Measurements from ENCODE around the gene VPS33B. TPM values are rescaled to one million over a fixed set of nuclear protein-coding genes. Genes with fewer than 3 reads are reported as not detected.

Gene VPS33B
- total RNA-seq, 1 experiment from 2014 or later: 19.5 TPM

DNA sequence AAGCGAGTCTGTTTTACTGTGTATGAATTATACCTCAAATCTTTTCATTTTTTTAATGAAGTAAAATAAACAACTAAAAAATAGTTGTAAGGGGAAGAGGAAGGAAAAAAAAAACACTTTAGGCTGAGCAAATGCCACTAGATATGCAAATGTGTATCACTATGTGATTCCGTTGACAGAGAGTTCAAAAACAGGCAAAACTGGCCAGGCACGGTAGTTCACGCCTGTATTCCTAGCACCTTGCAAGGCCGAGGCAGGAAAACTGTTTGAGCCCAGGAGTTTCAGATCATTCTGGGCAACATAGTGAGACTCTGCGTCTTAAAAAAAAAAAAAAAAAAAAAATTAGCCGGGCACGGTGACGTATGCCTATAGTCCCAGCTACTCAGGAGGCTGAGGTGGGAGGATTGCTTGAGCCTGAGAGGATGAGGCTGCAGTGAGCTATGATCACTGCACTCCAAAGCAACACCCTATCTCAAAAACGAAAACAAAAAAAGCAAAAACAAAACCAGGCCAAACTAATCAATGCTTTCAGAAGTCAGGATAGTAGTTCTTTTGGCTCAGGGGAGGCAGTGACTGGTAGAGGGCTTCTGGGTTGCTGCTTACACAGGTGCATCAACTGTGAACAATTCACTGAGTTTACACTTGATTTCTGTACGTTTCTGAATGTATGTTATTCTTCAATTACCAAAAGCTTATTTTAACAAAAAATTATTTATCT is 35.4 kb downstream of the VPS33B start:
- Histone ChIP-seq H3K36me3 (ENCODE audit: insufficient read depth, low read length, poor library complexity, severe bottlenecking) (peaks cover 32% of the 10 kb centered on the region), H3K27ac (ENCODE audit: low read depth, low read length, poor library complexity, severe bottlenecking) (no peak overlapping the region)

DNA sequence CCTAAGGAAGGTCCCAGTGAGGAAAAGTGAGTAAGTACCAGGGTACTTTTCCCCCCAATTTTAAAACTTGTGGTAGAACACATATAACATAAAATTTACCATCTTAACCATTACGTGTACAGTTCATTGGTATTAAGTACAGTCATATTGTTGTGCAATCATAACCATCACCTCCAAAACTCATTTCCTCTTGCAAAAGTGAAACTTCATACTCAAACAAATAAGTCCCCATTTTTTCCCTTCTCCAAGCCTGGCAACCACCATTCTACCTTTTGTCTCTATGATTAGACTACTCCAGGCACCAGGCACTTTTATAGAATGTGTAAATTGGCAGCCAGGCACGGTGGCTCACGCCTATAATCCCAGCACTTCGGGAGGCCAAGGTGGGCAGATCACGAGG is 40.3 kb downstream of the VPS33B start:
- TF ChIP-seq, protein P1, sequence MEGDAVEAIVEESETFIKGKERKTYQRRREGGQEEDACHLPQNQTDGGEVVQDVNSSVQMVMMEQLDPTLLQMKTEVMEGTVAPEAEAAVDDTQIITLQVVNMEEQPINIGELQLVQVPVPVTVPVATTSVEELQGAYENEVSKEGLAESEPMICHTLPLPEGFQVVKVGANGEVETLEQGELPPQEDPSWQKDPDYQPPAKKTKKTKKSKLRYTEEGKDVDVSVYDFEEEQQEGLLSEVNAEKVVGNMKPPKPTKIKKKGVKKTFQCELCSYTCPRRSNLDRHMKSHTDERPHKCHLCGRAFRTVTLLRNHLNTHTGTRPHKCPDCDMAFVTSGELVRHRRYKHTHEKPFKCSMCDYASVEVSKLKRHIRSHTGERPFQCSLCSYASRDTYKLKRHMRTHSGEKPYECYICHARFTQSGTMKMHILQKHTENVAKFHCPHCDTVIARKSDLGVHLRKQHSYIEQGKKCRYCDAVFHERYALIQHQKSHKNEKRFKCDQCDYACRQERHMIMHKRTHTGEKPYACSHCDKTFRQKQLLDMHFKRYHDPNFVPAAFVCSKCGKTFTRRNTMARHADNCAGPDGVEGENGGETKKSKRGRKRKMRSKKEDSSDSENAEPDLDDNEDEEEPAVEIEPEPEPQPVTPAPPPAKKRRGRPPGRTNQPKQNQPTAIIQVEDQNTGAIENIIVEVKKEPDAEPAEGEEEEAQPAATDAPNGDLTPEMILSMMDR (conservative IDR thresholded peaks at IDR 0.05; ENCODE audit: low read depth, low read length): no peak
- TF ChIP-seq EZH2 (IDR thresholded peaks at IDR 0.05; ENCODE audit: borderline replicate concordance, low read depth, low read length, poor library complexity, severe bottlenecking): no peak
- Histone ChIP-seq H3K36me3 (ENCODE audit: insufficient read depth, low read length, poor library complexity, severe bottlenecking) (peaks cover 80% of the 10 kb centered on the region), H3K27me3 (replicated peaks; ENCODE audit: insufficient read depth, low read depth, low read length, poor library complexity) (no peaks in the 10 kb centered on the region), H3K4me3 (ENCODE audit: low read depth, low read length, poor library complexity, severe bottlenecking) (no peak overlapping the region), H3K9me3 (ENCODE audit: low read depth, low read length, poor library complexity, severe bottlenecking) (no peaks in the 10 kb centered on the region), H3K27ac (ENCODE audit: low read depth, low read length, poor library complexity, severe bottlenecking) (no peak overlapping the region), H3K4me1 (ENCODE audit: insufficient read depth, low read length, poor library complexity, severe bottlenecking) (no peaks in the 10 kb centered on the region)
- ChIA-PET CTCF (no interaction called here), POLR2A (ENCODE audit: low non-redundant PET) (no interaction called here)
- no TSS peak for BruUV-seq (replicated peaks)
- DNase-seq (ENCODE audit: low spot score): no peak
- intact Hi-C loops (cut with micrococcal nuclease; ENCODE audit: unreplicated experiment): no loop called here

More for the DNA sequence above, 35.4 kb downstream of the VPS33B start:
- TF ChIP-seq, protein P1 (conservative IDR thresholded peaks at IDR 0.05; ENCODE audit: low read depth, low read length): no peak
- Histone ChIP-seq H3K4me1 (ENCODE audit: insufficient read depth, low read length, poor library complexity, severe bottlenecking) (peaks cover 11% of the 10 kb centered on the region), H3K9me3 (ENCODE audit: low read depth, low read length, poor library complexity, severe bottlenecking) (no peaks in the 10 kb centered on the region), H3K27me3 (replicated peaks; ENCODE audit: insufficient read depth, low read depth, low read length, poor library complexity) (no peaks in the 10 kb centered on the region), H3K4me3 (ENCODE audit: low read depth, low read length, poor library complexity, severe bottlenecking) (no peak overlapping the region)
- POLR2A ChIA-PET (ENCODE audit: low non-redundant PET): no interaction called here
- no peak for DNase-seq (ENCODE audit: low spot score)
- intact Hi-C loops (cut with micrococcal nuclease; ENCODE audit: unreplicated experiment): no loop called here
- BruUV-seq (replicated peaks): no TSS peak
- CTCF ChIA-PET: no interaction called here

DNA sequence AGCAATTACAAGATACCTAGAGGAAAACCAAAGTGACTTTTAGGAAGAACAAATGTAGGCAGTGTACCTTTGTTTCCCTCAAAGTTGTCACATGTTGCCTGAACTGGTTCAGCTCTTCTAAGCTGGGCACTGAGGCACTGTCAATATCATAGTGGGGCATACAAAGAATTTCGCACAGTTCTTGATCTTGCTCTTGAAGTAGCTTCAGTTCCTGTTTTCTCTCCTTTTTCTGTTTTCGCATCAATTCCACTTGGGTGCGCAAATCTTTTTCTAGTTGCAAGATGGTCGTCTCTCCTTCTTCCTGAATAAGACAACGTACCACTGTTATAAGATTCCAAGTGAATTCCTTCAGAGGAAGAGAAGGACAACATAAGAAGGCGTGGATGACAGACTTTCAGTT is 40.7 kb downstream of the VPS33B start:
- POLR2A ChIA-PET (ENCODE audit: low non-redundant PET): no interaction called here
- Histone ChIP-seq H3K36me3 (ENCODE audit: insufficient read depth, low read length, poor library complexity, severe bottlenecking) (peaks cover 85% of the 10 kb centered on the region), H3K4me1 (ENCODE audit: insufficient read depth, low read length, poor library complexity, severe bottlenecking) (no peaks in the 10 kb centered on the region), H3K27me3 (replicated peaks; ENCODE audit: insufficient read depth, low read depth, low read length, poor library complexity) (no peaks in the 10 kb centered on the region), H3K9me3 (ENCODE audit: low read depth, low read length, poor library complexity, severe bottlenecking) (no peaks in the 10 kb centered on the region), H3K4me3 (ENCODE audit: low read depth, low read length, poor library complexity, severe bottlenecking) (no peak overlapping the region), H3K27ac (ENCODE audit: low read depth, low read length, poor library complexity, severe bottlenecking) (no peak overlapping the region)
- CTCF ChIA-PET: no interaction called here
- TF ChIP-seq, protein P1 (conservative IDR thresholded peaks at IDR 0.05; ENCODE audit: low read depth, low read length): no peak
- TF ChIP-seq EZH2 (IDR thresholded peaks at IDR 0.05; ENCODE audit: borderline replicate concordance, low read depth, low read length, poor library complexity, severe bottlenecking): no peak
- no TSS peak for BruUV-seq (replicated peaks)
- intact Hi-C loops (cut with micrococcal nuclease; ENCODE audit: unreplicated experiment): no loop called here
- no peak for DNase-seq (ENCODE audit: low spot score)
